Natural killer cell (primary cell): Measurements from ENCODE around the gene DDO. TPM values are rescaled to one million over a fixed set of nuclear protein-coding genes. Genes with fewer than 3 reads are reported as not detected.

ENCODE experiments used
- ATAC-seq, 3 donors: fragments of 150-1000 bp in 2 of 3; fragments of 200-7000 bp in 1 of 3; cut with Tn5 transposase; 1 replicate in 1 of 3; 2 replicates in 2 of 3; pipeline ENCODE4 v1.10.0; 2021; ENCODE audit warnings: mild to moderate bottlenecking in 2 of 3, moderate library complexity in 2 of 3
- DNase-seq, 2 donors: peaks; one replicate each; pipeline versions ENCODE4 v3.0.0 to v3.0.0-alpha.2; 2013 to 2021; ENCODE audit warnings: mixed read lengths in 1 of 2
- H3K27ac ChIP-seq: one replicate; pipeline ENCODE4 v1.5.1; 2013; ENCODE audit warnings: mild to moderate bottlenecking, low read length
- H3K27me3 ChIP-seq: one replicate; pipeline ENCODE4 v1.6.1; 2013; ENCODE audit warnings: low read length; ENCODE audit not compliant: control insufficient read depth, insufficient read depth
- H3K36me3 ChIP-seq: one replicate; pipeline ENCODE4 v1.6.1; 2013; ENCODE audit warnings: low read length; ENCODE audit not compliant: control insufficient read depth, insufficient read depth
- H3K4me1 ChIP-seq: one replicate; pipeline ENCODE4 v1.6.1; 2013; ENCODE audit warnings: low read length; ENCODE audit not compliant: control insufficient read depth, insufficient read depth
- H3K4me3 ChIP-seq: one replicate; pipeline ENCODE4 v1.5.1; 2013; ENCODE audit warnings: low read length
- H3K9me3 ChIP-seq: one replicate; pipeline ENCODE4 v1.6.1; 2013; ENCODE audit warnings: low read length; ENCODE audit not compliant: control insufficient read depth, insufficient read depth
- H3K27ac Mint-ChIP-seq, 2 donors: one replicate each; pipeline ENCODE4 v1.8.0; 2022; ENCODE audit warnings: mild to moderate bottlenecking in 2 of 2, mixed read lengths in 2 of 2, moderate library complexity in 1 of 2
- H3K27me3 Mint-ChIP-seq, 2 donors: one replicate each; pipeline ENCODE4 v1.8.0; 2022; ENCODE audit warnings: low read depth in 2 of 2, mixed read lengths in 2 of 2
- H3K36me3 Mint-ChIP-seq: one replicate; pipeline ENCODE4 v1.8.0; 2022; ENCODE audit warnings: mixed read lengths
- H3K4me1 Mint-ChIP-seq, 2 donors: one replicate each; pipeline ENCODE4 v1.8.0; 2022; ENCODE audit warnings: mixed read lengths in 2 of 2
- H3K4me3 Mint-ChIP-seq: one replicate; pipeline ENCODE4 v1.8.0; 2022; ENCODE audit warnings: mild to moderate bottlenecking, moderate library complexity, mixed read lengths
- H3K9me3 Mint-ChIP-seq, 2 donors: one replicate each; pipeline ENCODE4 v1.8.0; 2022; ENCODE audit warnings: mixed read lengths in 2 of 2
- CTCF ChIP-seq: fragments of 200-600 bp; IDR thresholded peaks from one replicate; pipeline ENCODE4 v1.8.0; 2022; ENCODE audit warnings: antibody characterized with exemption
- WGBS: methylation state at CpG from one replicate; pipeline ENCODE4 v1.1.7; 2013; ENCODE audit warnings: missing lambda C conversion rate; ENCODE audit not compliant: insufficient coverage; 5-methylcytosine and 5-hydroxymethylcytosine counted together
- intact Hi-C: fragments of 100-400 bp; cut with micrococcal nuclease; formaldehyde crosslinking; loops from one replicate; pipeline ENCODE4 v1.14.2; 2022
- total RNA-seq, 4 donors: library from RNA; stranded (reverse); fragments of 120-200 nt in 1 of 4; gene quantifications; one replicate each; pipeline versions ENCODE4 v1.2.3 to v1.2.4, GENCODE V29; 2013 to 2022

Gene DDO
- total RNA-seq, 3 donors from 2014 or later (not counting 1 experiment from before 2014, with no cell fraction given): 0.25 to 0.50 TPM; not detected in 1

DNA sequence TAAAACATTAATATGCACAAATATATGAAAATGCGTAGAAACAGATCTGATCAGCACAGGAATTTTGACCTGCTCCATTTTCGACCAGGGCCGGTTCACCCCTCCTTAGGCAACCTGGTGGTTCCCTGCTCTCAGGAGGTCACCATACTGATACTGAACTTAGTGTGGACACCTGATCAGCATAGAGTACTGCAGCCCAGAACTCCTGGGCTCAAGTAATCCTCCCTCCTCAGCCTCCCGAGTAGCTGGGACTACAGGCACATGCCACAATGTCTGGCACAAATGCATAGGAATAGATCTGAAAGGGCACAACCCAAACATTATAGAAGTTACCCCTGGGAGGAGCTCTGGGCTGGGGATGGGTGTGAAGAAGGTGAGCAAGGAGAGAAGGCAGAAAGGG, 24.7 kb upstream of the DDO start:
- no peaks in the 10 kb centered on the region for H3K9me3 Mint-ChIP-seq
- ATAC-seq (no peak), DNase-seq (no peak)
- H3K27me3 Mint-ChIP-seq: peaks cover 6 to 17% of the 10 kb centered on the region in 2 donors
- no peaks in the 10 kb centered on the region for H3K36me3 Mint-ChIP-seq
- H3K36me3 ChIP-seq: no peaks in the 10 kb centered on the region
- intact Hi-C loops: no loop called here
- H3K9me3 ChIP-seq: no peaks in the 10 kb centered on the region
- no peaks in the 10 kb centered on the region for H3K4me1 Mint-ChIP-seq
- 93% methylated on average over 4 of the region's 4 CpGs for WGBS
- H3K4me1 ChIP-seq: no peaks in the 10 kb centered on the region
- no peaks in the 10 kb centered on the region for H3K27me3 ChIP-seq
- no peak overlapping the region for H3K4me3 ChIP-seq
- no peak overlapping the region for H3K27ac ChIP-seq
- no peak for TF ChIP-seq CTCF
- no peak overlapping the region for H3K27ac Mint-ChIP-seq
- H3K4me3 Mint-ChIP-seq: no peak overlapping the region

DNA sequence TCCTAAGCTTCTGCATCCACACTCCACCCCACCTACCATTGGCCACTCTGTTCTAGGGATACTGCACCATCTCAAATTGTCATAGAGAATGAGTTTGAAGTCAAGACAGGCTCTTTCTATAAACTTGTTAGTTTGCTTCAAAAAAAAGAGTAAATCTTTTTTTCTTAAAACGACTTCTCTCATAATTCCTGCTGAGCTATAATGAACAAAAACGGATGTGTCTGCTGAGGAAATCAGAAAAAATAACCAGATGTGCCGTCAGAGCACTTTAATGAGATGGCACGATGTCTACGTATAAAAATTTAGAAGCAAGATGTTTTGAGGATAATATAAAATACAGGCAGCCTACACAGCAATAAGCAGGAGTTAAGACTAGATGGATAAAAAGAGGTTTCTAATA, 24.0 kb upstream of the DDO start:
- intact Hi-C loops: no loop called here
- Histone ChIP-seq H3K36me3 (no peaks in the 10 kb centered on the region), H3K27ac (no peak overlapping the region), H3K4me3 (no peak overlapping the region), H3K9me3 (no peaks in the 10 kb centered on the region), H3K4me1 (no peaks in the 10 kb centered on the region), H3K27me3 (no peaks in the 10 kb centered on the region)
- DNase-seq (no peak), ATAC-seq (no peak)
- Mint-ChIP-seq H3K9me3 (no peaks in the 10 kb centered on the region), H3K4me1 (no peaks in the 10 kb centered on the region), H3K4me3 (no peak overlapping the region), H3K27ac (no peak overlapping the region), H3K36me3 (no peaks in the 10 kb centered on the region), H3K27me3 (peaks cover 6 to 17% of the 10 kb centered on the region in 2 donors)
- no peak for TF ChIP-seq CTCF
- WGBS: 67% methylated on average over 5 of the region's 5 CpGs

DNA sequence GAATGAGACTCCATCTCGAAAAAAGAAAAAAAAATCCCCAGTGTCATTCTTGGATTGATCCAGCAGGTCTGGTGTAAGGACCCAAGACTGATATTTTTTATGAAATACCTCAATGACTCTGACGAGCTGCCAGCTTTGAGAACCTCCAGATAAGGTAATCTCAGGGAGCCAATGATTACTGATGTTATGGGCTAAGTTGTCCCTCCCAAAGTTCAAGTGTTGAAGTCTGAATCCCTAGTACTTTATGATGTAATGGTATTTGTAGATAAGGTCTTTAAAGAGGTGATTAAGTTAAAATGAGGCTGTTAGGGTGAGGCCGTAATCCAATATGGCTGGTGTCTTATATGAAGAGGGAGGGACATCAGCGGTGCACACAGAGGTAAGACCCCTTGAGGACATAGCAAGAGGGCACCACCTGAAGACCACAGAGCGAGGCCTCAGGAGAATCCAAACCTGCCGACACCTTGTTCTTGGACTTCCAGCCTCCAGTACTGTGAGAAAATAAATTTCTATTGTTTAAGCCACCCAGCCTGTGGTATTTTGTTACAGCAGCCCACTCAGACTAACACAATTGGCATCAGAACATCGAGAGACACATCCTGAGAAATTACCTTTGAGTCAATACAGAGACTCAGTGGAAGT, 19.7 kb upstream of the DDO start:
- DNase-seq (no peak), ATAC-seq (no peak)
- H3K4me3 ChIP-seq: no peak overlapping the region
- no peaks in the 10 kb centered on the region for H3K9me3 ChIP-seq
- no peaks in the 10 kb centered on the region for H3K36me3 ChIP-seq
- WGBS: 90% methylated on average over 7 of the region's 7 CpGs
- Mint-ChIP-seq H3K9me3 (no peaks in the 10 kb centered on the region), H3K27me3 (peaks cover 3 to 6% of the 10 kb centered on the region in 2 donors), H3K27ac (no peak overlapping the region), H3K4me1 (no peaks in the 10 kb centered on the region), H3K4me3 (no peak overlapping the region), H3K36me3 (no peaks in the 10 kb centered on the region)
- H3K27me3 ChIP-seq: no peaks in the 10 kb centered on the region
- TF ChIP-seq CTCF: no peak
- no peaks in the 10 kb centered on the region for H3K4me1 ChIP-seq
- H3K27ac ChIP-seq: no peak overlapping the region
- intact Hi-C loops: no loop called here
